IPS-18c (cell line): Measurements from ENCODE around the gene APOC1.

Experiments
- H3K4me3 ChIP-seq: 2 replicates; pipeline ENCODE4 v1.7.0; 2013; ENCODE audit warnings: low read depth, mild to moderate bottlenecking, low read length, moderate library complexity; ENCODE audit not compliant: insufficient read depth
- H3K9me3 ChIP-seq: one replicate; pipeline ENCODE4 v1.6.1; 2013; ENCODE audit warnings: mild to moderate bottlenecking, low read length, moderate library complexity; ENCODE audit not compliant: control insufficient read depth, insufficient read depth

The APOC1 gene

DNA sequence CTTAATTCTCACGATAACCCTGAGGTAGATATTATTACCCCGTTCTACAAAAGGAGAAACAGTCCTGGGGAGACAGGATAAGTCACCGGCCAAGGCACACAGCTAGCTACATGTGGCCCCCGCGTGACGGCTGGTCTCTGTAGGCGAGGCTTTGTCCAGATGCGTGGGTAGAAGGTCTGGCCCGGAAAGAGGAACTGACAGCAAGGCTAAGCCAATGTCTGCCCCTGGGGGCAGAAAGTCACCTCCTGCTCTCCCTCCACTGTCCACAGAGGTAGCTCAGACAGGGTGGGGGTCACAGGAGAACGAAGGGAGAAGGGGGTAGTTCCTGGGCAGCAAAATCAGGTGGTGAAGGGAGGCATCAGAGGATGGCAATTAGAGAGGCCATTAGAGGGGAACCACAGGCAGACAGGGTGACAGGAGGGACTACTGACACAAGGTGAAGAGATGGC is 29.4 kb downstream of the APOC1 start:
- H3K4me3 ChIP-seq: no peak overlapping the region
- no peaks in the 10 kb centered on the region for H3K9me3 ChIP-seq

DNA sequence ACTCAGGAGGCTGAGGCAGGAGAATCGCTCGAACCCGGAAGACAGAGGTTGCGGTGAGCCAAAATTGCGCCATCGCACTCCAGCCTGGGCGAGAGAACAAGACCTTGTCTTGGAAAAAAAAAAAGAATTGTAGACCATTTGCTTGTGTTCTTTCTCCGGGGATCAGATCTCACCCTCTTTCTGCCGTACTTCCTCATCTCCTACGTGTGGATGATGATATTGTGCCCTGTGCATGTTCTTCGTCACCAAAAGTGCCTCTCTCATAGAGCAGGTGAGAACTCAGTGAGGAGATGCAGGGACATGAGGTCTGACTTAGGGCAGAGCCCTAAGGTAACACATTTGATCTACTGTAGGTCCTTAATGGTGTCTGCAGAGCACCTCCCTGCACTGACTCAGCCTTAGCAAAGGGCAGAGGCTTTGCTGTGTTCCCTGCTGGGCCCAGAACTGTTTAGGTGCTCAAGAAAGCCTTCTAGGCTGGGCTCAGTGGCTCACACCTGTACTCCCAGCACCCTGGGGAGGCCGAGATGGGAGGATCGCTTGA is 32.7 kb downstream of the APOC1 start:
- Histone ChIP-seq H3K9me3 (no peaks in the 10 kb centered on the region), H3K4me3 (no peak overlapping the region)

DNA sequence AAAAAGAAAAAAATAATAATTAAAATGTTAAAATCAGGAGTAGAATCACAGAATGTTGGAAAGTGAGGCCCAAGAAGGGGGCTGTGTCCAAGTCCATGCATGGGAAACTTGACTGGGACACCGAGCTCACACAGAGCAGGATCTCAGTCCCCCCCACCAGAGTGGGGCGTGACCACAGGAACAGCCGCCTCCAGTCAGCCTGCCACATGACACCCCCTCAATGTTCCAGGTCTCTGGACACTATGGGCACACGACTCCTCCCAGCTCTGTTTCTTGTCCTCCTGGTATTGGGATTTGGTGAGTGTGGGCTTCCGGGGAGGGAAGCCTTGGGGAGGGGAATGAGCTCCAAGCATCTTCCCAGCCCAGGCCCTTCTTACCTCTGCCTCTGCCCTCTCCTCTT is 33.8 kb downstream of the APOC1 start:
- no peaks in the 10 kb centered on the region for H3K9me3 ChIP-seq
- H3K4me3 ChIP-seq: no peak overlapping the region

DNA sequence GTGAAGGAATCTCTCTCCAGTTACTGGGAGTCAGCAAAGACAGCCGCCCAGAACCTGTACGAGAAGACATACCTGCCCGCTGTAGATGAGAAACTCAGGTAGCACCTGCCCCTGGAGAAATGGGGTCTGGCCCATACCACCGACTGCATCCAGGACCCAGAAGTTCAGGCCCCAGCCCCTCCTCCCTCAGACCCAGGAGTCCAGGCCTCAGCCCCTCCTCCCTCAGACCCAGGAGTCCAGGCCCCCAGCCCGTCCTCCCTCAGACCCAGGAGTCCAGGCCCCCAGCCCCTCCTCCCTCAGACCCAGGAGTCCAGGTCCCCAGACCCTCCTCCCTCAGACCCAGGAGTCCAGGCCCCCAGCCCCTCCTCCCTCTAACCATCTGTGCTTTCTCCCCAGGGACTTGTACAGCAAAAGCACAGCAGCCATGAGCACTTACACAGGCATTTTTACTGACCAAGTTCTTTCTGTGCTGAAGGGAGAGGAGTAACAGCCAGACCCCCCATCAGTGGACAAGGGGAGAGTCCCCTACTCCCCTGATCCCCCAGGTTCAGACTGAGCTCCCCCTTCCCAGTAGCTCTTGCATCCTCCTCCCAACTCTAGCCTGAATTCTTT is 34.5 kb downstream of the APOC1 start:
- no peak overlapping the region for H3K4me3 ChIP-seq
- no peaks in the 10 kb centered on the region for H3K9me3 ChIP-seq

DNA sequence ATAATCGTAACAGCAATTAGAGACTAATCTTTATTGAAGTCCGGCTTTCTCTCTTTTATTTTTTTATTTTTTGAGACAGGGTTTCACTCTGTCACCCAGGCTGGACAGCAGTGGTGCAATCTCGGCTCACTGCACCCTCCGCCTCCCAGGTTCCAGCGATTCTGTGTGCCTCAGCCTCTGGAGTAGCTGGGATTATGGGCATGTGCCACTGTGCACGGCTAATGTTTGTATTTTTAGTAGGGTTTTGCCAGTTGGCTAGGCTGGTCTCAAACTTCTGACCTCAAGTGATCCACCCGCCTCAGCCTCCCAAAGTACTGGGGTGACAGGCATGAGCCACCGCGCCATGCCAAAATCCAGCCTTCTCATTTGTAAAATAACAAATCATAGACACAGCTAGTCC is 35.1 kb downstream of the APOC1 start:
- Histone ChIP-seq H3K9me3 (no peaks in the 10 kb centered on the region), H3K4me3 (no peak overlapping the region)

DNA sequence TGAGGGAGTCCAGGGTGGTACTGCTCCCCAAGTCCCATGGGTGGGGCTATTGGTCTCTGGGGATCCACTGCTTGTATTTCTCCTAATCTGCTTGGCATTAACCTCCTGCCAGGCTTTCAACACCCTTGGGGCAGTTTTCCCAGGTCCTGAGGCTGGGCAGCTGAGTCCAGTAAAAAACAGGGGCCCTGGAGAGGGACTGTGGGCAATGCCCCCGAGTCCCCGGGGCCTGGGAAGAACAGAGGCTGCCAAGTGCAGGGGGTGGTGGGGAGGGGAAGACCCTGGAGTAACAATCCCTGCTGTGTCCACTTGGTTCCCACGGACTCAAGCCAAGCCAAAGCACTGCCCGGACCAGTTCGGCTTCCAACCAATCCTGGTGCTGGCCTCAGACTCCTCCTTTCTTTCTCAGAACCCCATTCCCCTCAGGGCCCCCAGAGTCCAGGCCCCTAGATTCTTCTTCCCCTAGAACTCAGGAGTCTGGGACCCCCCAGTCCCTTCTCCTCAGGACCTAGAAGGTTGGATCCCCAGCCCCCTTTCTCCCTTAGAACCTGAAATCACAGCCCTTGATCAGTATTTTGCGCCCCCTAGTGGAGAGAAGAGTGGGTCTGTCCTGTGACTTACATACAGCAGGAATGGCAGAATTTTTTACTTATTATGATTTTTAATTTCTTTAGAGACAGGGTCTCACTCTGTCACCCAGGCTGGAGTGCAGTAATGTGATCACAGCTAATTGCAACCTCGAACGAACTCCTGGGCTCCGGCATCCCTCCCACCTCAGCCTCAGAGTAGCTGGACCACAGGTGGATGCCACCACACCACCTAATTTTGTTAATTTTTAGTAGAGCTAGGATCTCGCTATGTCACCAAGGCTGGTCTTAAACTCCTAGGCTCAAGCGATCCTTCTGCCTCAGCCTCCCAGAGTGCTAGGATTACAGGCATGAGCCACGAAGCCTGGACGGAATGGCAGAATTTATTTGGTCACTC is 37.1 kb downstream of the APOC1 start:
- Histone ChIP-seq H3K9me3 (no peaks in the 10 kb centered on the region), H3K4me3 (no peak overlapping the region)

DNA sequence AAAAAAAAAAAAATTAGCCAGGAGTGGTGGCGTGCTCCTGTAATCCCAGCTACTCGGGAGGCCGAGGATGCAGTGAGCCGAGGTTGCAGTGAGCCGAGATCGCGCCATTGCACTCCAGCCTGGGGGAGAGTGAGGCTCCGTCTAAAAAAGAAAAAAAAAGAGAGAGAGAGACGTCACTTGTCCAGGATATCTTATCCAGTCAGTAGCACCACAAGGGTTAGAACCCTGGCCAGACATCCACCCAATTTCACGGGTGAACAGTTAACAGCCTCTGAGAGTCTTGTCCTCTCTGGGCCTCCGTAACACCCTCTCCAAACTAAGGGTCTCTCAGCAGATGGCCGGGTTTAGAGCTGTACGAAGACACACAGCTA is 39.9 kb downstream of the APOC1 start:
- no peaks in the 10 kb centered on the region for H3K9me3 ChIP-seq
- peak overlapping the region; percentile 77 for H3K4me3 ChIP-seq

DNA sequence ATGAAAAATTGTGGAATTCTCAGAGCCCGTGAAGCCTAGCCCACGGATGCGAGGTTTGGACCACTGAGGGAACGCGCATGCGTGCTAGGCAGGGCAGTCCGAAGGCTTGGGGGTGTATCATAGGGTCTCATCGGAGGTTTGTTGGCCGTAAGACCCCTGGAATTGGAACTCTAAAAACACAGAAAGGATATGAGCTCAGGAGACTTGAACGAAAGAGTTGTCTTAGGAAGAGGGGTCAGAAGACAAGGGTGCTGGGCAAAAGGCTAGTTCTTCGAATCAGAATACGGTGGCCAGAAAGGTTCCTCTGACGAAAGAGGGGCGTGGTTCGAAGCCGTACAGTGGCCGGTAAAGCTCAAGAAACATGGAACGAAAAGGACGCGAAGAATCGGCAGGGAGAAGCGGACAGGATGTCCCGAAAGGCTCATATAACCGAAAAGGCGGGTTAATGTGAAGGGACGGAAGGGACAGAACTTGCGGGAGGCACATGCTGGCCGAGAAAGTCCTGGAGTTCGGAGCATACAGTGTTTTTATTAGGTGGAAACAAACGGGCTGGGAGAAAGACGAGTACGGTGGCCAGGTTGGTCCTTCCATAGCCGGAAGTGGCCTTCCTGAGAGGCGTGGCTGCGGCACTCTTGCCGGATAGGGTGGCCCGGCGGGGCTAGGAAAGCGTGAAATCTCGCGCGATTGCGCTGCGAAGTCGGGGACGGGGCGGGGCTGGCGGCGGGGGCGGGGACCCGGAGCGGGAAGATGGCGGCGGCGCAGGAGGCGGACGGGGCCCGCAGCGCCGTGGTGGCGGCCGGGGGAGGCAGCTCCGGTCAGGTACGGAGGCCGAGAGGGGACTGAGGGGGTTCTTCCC is 40.5 kb downstream of the APOC1 start, which contains the start of gene CLPTM1:
CLPTM1 (plus strand) TSS at position 732 of the 856 bp plus-strand sequence; CDS start at position 748, 16 bp downstream.
- Histone ChIP-seq H3K4me3 (peak within 1 kb of the TSS; percentile 77), H3K9me3 (no peaks in the 10 kb centered on the region)

DNA sequence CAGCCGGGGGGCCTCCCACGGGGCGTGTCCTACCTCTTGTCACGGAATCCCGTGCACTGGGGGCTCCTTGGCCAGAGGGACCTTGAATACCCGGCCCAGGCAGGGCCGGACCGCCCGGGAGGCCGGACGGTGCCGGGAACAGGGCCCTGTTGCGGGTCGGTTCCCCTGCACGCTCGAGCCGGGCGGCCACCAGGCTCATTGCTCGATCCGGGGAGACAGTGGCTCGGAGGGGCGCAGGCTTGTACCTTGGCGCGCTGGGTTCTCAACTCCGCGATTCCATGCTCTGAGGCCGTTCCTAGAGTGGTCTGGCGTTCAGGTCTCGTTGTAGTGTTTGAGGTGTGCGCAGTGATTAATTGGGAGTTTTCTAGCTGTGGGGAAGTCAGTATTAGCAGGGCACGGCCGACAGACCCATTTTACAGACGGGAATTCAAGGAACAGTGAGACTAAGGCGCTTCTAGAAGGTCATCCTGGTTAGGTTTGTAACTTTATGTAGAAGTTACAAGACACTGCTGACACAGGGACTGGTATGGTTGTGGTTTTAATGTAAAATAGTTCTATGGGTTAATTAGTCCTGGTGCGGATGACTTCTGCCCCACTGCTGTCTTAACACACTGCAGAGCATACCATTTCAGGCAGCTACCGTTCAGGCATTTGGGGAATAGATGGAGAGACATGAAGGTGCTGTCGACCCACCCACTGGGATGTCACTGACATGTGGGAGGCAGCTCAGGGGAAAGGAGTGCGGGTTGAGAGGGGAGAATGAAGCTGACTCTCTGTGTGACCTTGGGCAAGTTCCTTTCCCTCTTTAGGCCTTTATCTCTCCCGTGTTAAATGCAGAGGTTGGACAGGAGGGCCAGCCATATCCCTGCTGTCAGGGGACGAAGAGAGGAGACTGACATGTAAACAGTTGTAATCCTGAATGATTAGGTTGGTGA is 41.4 kb downstream of the APOC1 start:
- Histone ChIP-seq H3K4me3 (peak overlapping the region; percentile 77), H3K9me3 (no peaks in the 10 kb centered on the region)

DNA sequence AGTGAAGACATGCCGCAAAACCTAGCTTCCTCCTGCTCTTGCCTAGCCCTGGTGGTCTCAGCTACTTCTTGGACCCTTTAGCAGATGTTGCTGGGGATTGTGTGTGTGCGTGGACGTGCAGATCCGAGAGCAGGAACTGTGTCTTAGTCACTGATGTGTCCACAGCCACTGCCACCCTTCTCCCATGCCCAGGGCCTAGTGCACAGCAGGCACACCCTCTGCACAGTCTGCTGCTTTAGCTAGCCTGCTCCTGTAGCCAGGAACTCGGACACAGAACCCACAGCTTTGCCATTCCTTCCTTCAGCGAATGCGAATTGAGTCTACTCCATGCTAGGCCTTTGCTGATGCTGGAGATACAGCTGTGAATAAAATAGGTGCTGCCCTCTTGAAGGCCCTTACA is 43.1 kb downstream of the APOC1 start:
- no peaks in the 10 kb centered on the region for H3K9me3 ChIP-seq
- no peak overlapping the region for H3K4me3 ChIP-seq

DNA sequence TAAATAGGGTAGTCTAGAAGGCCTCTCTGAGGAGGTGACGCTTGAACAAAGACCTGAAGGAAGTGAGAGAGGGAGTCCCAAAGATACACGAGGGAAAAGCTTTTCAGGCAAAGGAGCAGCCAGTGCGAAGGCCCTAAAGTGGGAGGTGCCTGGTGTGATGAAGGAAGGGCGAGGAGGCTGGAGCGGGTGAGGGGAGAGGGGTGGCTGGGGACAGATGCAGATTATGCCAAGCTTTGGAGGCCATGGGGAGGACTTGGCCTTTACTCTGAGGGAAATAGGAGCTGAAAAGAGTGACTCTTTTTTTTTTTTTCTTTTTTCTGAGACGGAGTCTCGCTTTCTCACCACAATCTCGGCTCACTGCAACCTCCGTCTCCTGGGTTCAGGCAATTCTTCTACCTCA is 43.7 kb downstream of the APOC1 start:
- Histone ChIP-seq H3K9me3 (no peaks in the 10 kb centered on the region), H3K4me3 (no peak overlapping the region)

DNA sequence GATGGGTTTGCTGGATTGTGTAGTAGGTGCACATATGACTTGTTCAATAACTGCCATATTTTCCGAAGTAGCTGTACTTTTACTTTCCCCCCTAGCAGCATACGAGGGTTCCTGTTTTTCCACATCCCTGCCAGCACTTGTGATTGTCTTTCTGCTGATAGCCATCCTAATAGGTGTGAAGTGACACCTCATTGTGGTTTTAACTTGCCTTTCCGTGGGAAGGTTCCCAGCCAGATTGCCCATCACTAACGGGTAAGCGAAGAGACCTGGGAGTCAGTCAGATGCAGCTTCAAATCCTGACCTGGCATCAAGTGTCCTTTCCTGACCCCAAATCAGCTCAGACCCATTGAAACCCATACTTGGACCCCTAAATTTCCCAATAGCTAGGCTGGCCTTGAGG is 45.3 kb downstream of the APOC1 start:
- Histone ChIP-seq H3K9me3 (no peaks in the 10 kb centered on the region), H3K4me3 (no peak overlapping the region)

DNA sequence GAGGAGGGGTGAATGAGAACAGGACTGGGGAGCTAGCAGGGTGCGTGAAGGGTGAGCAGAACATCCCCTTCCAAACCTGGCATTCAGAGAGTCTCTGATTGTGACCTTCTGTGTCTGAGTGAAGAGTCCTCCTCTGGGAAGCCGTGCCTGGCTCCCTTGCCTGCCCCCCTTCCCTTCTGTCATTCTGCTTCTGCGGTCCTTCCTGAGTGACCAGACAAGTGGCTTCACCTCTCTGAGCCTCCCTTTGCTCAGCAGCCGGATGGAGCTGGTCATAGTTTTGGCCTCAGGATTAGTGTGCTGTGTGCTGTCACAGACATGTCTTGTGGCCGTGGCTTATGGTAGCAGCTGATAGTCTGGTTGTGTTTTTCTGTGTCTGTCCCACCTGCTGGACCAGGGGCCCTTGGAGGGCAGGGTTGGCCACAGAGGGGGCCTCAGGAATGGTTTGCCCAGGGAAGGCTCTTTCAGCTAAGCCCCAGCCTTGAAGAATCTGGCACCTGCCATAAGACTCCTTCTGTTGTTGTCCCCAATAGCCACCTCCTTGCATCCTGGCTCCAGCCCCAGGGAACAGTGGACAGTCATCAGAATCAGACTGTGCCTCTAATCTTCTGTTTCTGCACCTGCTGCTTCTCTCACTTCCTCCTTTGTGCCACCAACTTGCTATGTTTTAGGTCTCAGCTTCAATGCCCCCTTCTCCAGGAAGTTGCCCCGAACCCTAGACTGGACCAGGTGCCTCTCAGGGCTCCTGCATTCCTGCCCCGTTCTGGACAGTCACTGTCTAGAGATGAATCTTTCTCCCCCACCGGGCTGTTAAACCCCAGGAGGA is 46.7 kb downstream of the APOC1 start:
- no peak overlapping the region for H3K4me3 ChIP-seq
- H3K9me3 ChIP-seq: no peaks in the 10 kb centered on the region

DNA sequence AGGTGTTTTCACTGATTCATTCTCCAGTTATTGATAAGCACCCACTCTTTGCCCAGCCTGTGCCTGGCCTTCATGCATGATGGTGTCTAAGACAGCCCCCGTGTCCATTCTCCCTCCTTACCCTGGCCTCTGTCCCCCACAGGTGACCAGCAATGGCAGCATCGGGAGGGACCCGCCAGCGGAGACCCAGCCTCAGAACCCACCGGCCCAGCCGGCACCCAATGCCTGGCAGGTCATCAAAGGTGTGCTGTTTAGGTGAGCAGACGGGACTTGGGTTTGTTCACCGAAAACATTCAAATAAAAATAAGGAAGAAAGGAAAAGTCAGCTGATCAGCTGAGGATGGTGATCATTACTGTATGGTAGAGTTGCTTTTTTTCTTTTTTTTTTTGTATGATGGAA is 47.4 kb downstream of the APOC1 start:
- H3K4me3 ChIP-seq: no peak overlapping the region
- no peaks in the 10 kb centered on the region for H3K9me3 ChIP-seq

DNA sequence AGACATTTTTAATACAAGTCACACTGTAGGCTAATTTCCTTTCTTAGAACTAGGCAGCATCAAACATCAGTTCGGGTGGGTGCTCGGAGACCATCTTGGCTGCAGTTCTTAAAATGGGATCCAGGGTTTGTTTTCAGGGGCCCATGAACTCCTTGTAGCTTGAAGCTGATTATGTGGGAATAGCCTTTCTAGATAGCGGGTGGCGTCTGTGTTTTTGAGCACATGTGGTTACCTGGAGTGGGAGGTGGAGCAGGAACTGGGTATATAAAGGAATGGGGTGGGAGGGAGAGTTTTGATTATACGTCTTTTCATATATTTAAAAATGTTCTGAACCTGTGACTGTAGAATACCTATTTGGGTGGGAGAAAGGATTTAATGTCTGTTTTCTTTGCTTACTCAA is 53.7 kb downstream of the APOC1 start:
- Histone ChIP-seq H3K9me3 (no peaks in the 10 kb centered on the region), H3K4me3 (no peak overlapping the region)

DNA sequence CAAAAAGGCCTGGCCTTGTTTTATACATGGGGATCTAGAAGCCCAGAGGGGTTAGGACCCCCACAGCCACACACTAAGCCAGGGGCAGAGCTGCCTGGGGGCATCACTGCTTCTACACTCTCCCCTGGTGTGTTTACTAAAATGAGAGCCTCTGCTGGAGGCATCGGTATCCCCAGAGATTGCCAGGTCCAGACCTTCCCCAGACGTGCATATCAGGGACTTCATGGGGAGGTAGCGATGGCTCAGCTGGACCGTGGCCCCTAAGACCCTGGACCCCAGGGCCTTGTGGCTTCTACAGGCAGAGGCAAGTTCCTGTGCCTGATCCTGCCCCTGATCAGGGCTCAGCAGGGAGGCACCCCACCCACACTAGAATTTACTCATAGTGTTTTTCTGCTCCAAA is 54.3 kb downstream of the APOC1 start:
- Histone ChIP-seq H3K4me3 (no peak overlapping the region), H3K9me3 (no peaks in the 10 kb centered on the region)
